Nephron progenitor cell (in vitro differentiated cells): ENCODE results near the gene JMJD4.
"Not testable (repeated sequence)": the region's sequence is repeated elsewhere in the genome, so short reads cannot be mapped to it uniquely, and the experiment has no call there.

Experiments
- DNase-seq: peaks from one replicate; pipeline ENCODE4 v3.0.0; 2021
- H3K27ac Mint-ChIP-seq: 2 replicates; pipeline ENCODE4 v1.8.0; 2021; ENCODE audit warnings: mild to moderate bottlenecking, moderate library complexity, mixed read lengths
- H3K27me3 Mint-ChIP-seq: 2 replicates; pipeline ENCODE4 v1.8.0; 2021; ENCODE audit warnings: mild to moderate bottlenecking, low read depth, mixed read lengths; ENCODE audit not compliant: poor library complexity
- H3K36me3 Mint-ChIP-seq: 2 replicates; pipeline ENCODE4 v1.8.0; 2021; ENCODE audit warnings: low read depth, mixed read lengths
- H3K4me1 Mint-ChIP-seq: 2 replicates; pipeline ENCODE4 v1.8.0; 2021; ENCODE audit warnings: mixed read lengths
- H3K4me3 Mint-ChIP-seq: 2 replicates; pipeline ENCODE4 v1.8.0; 2021; ENCODE audit warnings: mild to moderate bottlenecking, moderate library complexity, mixed read lengths
- H3K9me3 Mint-ChIP-seq: 2 replicates; pipeline ENCODE4 v1.8.0; 2021; ENCODE audit warnings: mild to moderate bottlenecking, moderate library complexity, mixed read lengths
- CTCF ChIP-seq: fragments of 200-600 bp; sonication (generic); IDR thresholded peaks from 2 replicates; pipeline ENCODE4 v1.5.0; 2021; ENCODE audit warnings: antibody characterized with exemption

Gene JMJD4

GRCh38 chr1:227718932-227719331 is 16.2 kb downstream of the JMJD4 start:
- H3K4me3 Mint-ChIP-seq: no peak overlapping the region
- H3K27me3 Mint-ChIP-seq: peaks cover 8% of the 10 kb centered on the region
- DNase-seq: no peak
- H3K4me1 Mint-ChIP-seq: no peaks in the 10 kb centered on the region
- peaks cover 19% of the 10 kb centered on the region for H3K36me3 Mint-ChIP-seq
- H3K27ac Mint-ChIP-seq: no peak overlapping the region
- H3K9me3 Mint-ChIP-seq: peaks cover 96% of the 10 kb centered on the region
- no peak for TF ChIP-seq CTCF

GRCh38 chr1:227712648-227713047 is 22.5 kb downstream of the JMJD4 start:
- peaks cover 3% of the 10 kb centered on the region for H3K27me3 Mint-ChIP-seq
- DNase-seq: no peak
- H3K36me3 Mint-ChIP-seq: no peaks in the 10 kb centered on the region
- H3K9me3 Mint-ChIP-seq: peaks cover 81% of the 10 kb centered on the region
- no peak overlapping the region for H3K27ac Mint-ChIP-seq
- TF ChIP-seq CTCF: no peak
- no peaks in the 10 kb centered on the region for H3K4me1 Mint-ChIP-seq
- no peak overlapping the region for H3K4me3 Mint-ChIP-seq

- not testable (repeated sequence) for H3K27me3 Mint-ChIP-seq, DNase-seq, H3K27ac Mint-ChIP-seq, H3K4me1 Mint-ChIP-seq, H3K4me3 Mint-ChIP-seq, H3K36me3 Mint-ChIP-seq
- peaks cover 71% of the 10 kb centered on the region for H3K9me3 Mint-ChIP-seq
Observed at GRCh38 chr1:227710474-227710873, 24.6 kb downstream of the JMJD4 start.

- H3K4me3 Mint-ChIP-seq: no peak overlapping the region
- TF ChIP-seq CTCF: no peak
- peaks cover 3% of the 10 kb centered on the region for H3K27me3 Mint-ChIP-seq
- H3K4me1 Mint-ChIP-seq: no peaks in the 10 kb centered on the region
- H3K27ac Mint-ChIP-seq: no peak overlapping the region
- no peaks in the 10 kb centered on the region for H3K36me3 Mint-ChIP-seq
- H3K9me3 Mint-ChIP-seq: peaks cover 70% of the 10 kb centered on the region
- no peak for DNase-seq
Observed at GRCh38 chr1:227709451-227709850, 25.7 kb downstream of the JMJD4 start.

DNA sequence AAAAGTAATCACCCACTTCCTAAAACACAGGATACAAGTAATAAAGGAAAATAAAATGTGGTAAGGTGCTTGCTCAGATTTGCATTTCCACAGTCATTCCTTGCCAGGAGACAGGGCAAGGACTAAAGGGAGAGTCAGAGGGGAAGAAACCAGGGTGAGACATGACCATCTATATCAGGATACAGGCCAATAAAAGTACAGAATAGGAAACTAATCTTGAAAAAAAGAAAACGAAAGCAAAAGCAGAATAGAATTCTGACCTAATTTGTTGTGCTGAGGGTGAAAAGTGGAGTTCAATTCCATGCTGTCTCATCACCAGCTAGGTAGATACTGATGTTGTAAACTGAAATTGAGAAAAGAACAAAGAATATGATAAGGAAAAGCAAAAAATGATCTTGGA is 27.3 kb downstream of the JMJD4 start:
- TF ChIP-seq CTCF: no peak
- Mint-ChIP-seq H3K4me1 (no peaks in the 10 kb centered on the region), H3K9me3 (peaks cover 74% of the 10 kb centered on the region), H3K27me3 (no peaks in the 10 kb centered on the region), H3K27ac (no peak overlapping the region), H3K4me3 (no peak overlapping the region), H3K36me3 (no peaks in the 10 kb centered on the region)
- no peak for DNase-seq

DNA sequence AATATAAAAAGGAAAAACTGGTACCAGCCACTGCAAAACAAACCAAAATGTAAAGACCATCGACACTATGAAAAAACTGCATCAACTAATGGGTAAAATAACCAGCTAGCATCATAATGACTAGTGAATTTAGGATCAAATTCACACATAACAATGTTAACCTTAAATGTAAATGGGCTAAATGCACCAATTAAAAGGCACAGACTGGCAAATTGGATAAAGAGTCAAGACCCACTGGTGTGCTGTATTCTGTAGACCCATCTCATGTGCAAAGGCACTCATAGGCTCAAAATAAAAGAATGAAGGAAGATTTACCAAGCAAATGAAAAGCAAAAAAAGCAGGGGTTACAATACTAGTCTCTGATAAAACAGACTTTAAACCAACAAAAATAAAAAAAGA is 33.5 kb downstream of the JMJD4 start:
- not testable (repeated sequence) for H3K4me1 Mint-ChIP-seq, H3K27ac Mint-ChIP-seq, DNase-seq, H3K27me3 Mint-ChIP-seq, H3K36me3 Mint-ChIP-seq, H3K4me3 Mint-ChIP-seq
- peaks cover 77% of the 10 kb centered on the region for H3K9me3 Mint-ChIP-seq

GRCh38 chr1:227697321-227697864 is 37.7 kb downstream of the JMJD4 start:
- no peaks in the 10 kb centered on the region for H3K4me1 Mint-ChIP-seq
- H3K9me3 Mint-ChIP-seq: peaks cover 60% of the 10 kb centered on the region
- H3K27me3 Mint-ChIP-seq: peaks cover 10% of the 10 kb centered on the region
- no peak overlapping the region for H3K4me3 Mint-ChIP-seq
- no peak for TF ChIP-seq CTCF
- no peak overlapping the region for H3K27ac Mint-ChIP-seq
- DNase-seq: no peak
- H3K36me3 Mint-ChIP-seq: no peaks in the 10 kb centered on the region
